PC-3 (cell line): ENCODE results near the gene CLDN1. TPM values are rescaled to one million over a fixed set of nuclear protein-coding genes. Genes with fewer than 3 reads are reported as not detected.

Source experiments
- ATAC-seq: fragments of 200-7000 bp; cut with Tn5 transposase; 2 replicates; pipeline ENCODE4 v1.9.1; 2020; ENCODE audit warnings: mild to moderate bottlenecking, moderate library complexity
- Bru-seq: library from RNA; stranded (reverse); fragments of 400-500 nt; gene quantifications from one replicate; lab custom pipeline; 2021; lab: Mats Ljungman, UMichigan
- BruChase-seq, 2 experiments: library from RNA; stranded (reverse); fragments of 400-500 nt; gene quantifications; one replicate each; lab custom pipeline; 2021; lab: Mats Ljungman, UMichigan
- BruUV-seq: library from RNA; stranded (reverse); fragments of 400-500 nt; replicated peaks from 2 replicates; lab custom pipeline; 2021; lab: Mats Ljungman, UMichigan
- CTCF ChIA-PET: fragments of 300-600 bp; sonication (Branson Sonifier 250); formaldehyde crosslinking; loops from one replicate; lab custom pipeline; 2022; ENCODE audit warnings: antibody characterized with exemption; lab: Charles Lee
- POLR2A ChIA-PET: fragments of 300-600 bp; sonication (Branson Sonifier 250); formaldehyde crosslinking; loops from one replicate; lab custom pipeline; 2022; ENCODE audit warnings: antibody characterized with exemption; ENCODE audit not compliant: unreplicated experiment; lab: Charles Lee
- DNase-seq: peaks from one replicate; pipeline ENCODE4 v3.0.0-alpha.2; 2015
- H2AFZ ChIP-seq: fragments of 300-600 bp; sonication (generic); 2 replicates; pipeline ENCODE4 v1.6.0; 2016; ENCODE audit warnings: antibody characterized with exemption, low read length
- H3F3A ChIP-seq: fragments of 300-600 bp; sonication (generic); one replicate; pipeline ENCODE4 v1.6.0; 2017; ENCODE audit warnings: antibody characterized with exemption, low read length, control low read depth, mild to moderate bottlenecking; ENCODE audit not compliant: unreplicated experiment
- H3K27ac ChIP-seq: fragments of 300-600 bp; sonication (generic); 2 replicates; pipeline ENCODE4 v1.5.1; 2016; ENCODE audit warnings: mild to moderate bottlenecking, low read length
- H3K27me3 ChIP-seq: fragments of 300-600 bp; sonication (generic); 2 replicates; pipeline ENCODE4 v1.6.1; 2016; ENCODE audit warnings: low read length, mixed read lengths
- H3K36me3 ChIP-seq: fragments of 300-600 bp; sonication (generic); 2 replicates; pipeline ENCODE4 v1.6.1; 2016; ENCODE audit warnings: low read depth, mixed run types, low read length, mixed read lengths
- H3K4me1 ChIP-seq: fragments of 300-600 bp; sonication (generic); 2 replicates; pipeline ENCODE4 v1.5.1; 2016; ENCODE audit warnings: low read length; ENCODE audit not compliant: insufficient read depth
- H3K4me2 ChIP-seq: fragments of 300-600 bp; sonication (generic); 2 replicates; pipeline ENCODE4 v1.6.0; 2016; ENCODE audit warnings: low read length
- H3K4me3 ChIP-seq: fragments of 300-600 bp; sonication (generic); 2 replicates; pipeline ENCODE4 v1.5.1; 2016; ENCODE audit warnings: mild to moderate bottlenecking, low read length, mixed read lengths
- H3K79me2 ChIP-seq: fragments of 300-600 bp; sonication (generic); 2 replicates; pipeline ENCODE4 v1.6.1; 2017; ENCODE audit warnings: low read length, mixed read lengths
- H3K9ac ChIP-seq: fragments of 300-600 bp; sonication (generic); 2 replicates; pipeline ENCODE4 v1.6.0; 2016; ENCODE audit warnings: mild to moderate bottlenecking, low read length
- H3K9me2 ChIP-seq: fragments of 300-600 bp; sonication (generic); replicated peaks from 2 replicates; pipeline ENCODE4 v1.6.1; 2016; ENCODE audit warnings: mixed run types, low read length, mixed read lengths
- H3K9me3 ChIP-seq: fragments of 300-600 bp; sonication (generic); 2 replicates; pipeline ENCODE4 v1.6.1; 2016; ENCODE audit warnings: low read length, mixed read lengths
- H4K20me1 ChIP-seq: fragments of 300-600 bp; sonication (generic); 2 replicates; pipeline ENCODE4 v1.6.1; 2016; ENCODE audit warnings: low read length, mixed read lengths
- CTCF ChIP-seq: fragments of 300-600 bp; sonication (generic); conservative IDR thresholded peaks from 2 replicates; pipeline ENCODE4 v1.5.1; 2017; ENCODE audit warnings: antibody characterized with exemption, low read depth, mild to moderate bottlenecking, low read length
- EZH2 ChIP-seq: fragments of 300-600 bp; sonication (generic); IDR thresholded peaks from one replicate; pipeline ENCODE4 v1.6.1; 2017; ENCODE audit warnings: antibody characterized with exemption, mild to moderate bottlenecking, low read length; ENCODE audit not compliant: unreplicated experiment
- EZH2phosphoT487 ChIP-seq: fragments of 300-600 bp; sonication (generic); IDR thresholded peaks from 2 replicates; pipeline ENCODE4 v1.6.1; 2018; ENCODE audit warnings: mild to moderate bottlenecking, antibody characterized with exemption, low read length, borderline replicate concordance
- intact Hi-C: fragments of 100-400 bp; cut with micrococcal nuclease; formaldehyde crosslinking; loops from 2 replicates; pipeline ENCODE4 v1.9.0; 2023
- long read RNA-seq: library from polyadenylated mRNA; unstranded; transcript quantifications from one replicate; pipeline ENCODE4 v2.0.0, GENCODE V29; 2021; ENCODE audit not compliant: unreplicated experiment
- total RNA-seq: library from RNA; depleted of rRNA; stranded (reverse); fragments of >200 nt; gene quantifications from 2 replicates; pipeline ENCODE4 v1.2.3, GENCODE V29; 2014; rRNA removed

The CLDN1 gene, protein sequence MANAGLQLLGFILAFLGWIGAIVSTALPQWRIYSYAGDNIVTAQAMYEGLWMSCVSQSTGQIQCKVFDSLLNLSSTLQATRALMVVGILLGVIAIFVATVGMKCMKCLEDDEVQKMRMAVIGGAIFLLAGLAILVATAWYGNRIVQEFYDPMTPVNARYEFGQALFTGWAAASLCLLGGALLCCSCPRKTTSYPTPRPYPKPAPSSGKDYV
- total RNA-seq: 6.8 and 9.6 TPM in 2 replicates
- percentile 89 among the genes with signal in this experiment for Bru-seq, nascent RNA
- percentile 93 among the genes with signal in this experiment for BruChase-seq, experiment 1, labeled RNA remaining after a 6-hour chase
- BruChase-seq, experiment 2, labeled RNA remaining after a 2-hour chase: percentile 93 among the genes with signal in this experiment
- long read RNA-seq, transcript CLDN1-201 (4 exons, 3,481 nt): major isoform, 37 of 52 reads
- long read RNA-seq, partial matches to known transcripts: 13 of 52 reads
- long read RNA-seq, other reads (novel, unspliced or antisense): 2 of 52 reads

DNA sequence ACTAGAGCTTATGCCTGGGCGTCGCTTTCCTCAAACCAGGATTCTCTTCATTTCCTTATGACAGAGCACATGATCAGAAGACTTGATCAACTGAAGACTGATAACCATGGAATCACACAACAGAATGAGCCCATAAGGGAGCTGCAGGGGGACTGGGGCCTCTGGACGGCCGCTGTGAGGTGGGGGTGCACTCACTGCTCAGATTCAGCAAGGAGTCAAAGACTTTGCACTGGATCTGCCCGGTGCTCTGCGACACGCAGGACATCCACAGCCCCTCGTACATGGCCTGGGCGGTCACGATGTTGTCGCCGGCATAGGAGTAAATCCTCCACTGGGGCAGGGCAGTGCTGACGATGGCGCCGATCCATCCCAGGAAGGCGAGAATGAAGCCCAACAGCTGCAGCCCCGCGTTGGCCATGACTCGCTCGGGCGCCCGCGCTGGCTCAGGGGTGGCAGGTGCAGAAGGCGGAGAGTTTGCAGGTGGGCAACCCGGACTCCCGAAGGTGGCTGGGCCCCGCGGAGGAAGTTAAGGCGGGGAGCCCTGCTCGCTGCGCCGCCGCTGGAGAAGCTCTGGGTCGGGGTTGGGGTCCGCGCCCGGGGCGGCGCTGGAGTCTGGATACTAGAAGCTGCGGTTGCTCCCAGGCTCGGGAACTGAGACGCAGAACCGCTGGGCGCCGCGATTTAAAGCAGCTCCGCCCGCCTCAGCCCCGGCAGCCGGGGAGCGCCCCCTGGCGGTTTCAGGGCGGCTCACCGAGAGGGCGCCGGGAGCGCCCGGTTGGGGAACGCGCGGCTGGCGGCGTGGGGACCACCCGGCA is at the start of gene CLDN1:
TSS of gene CLDN1 (minus strand) at position 658 of the 815 bp plus-strand sequence. CDS start at position 418, 240 bp downstream.
- ATAC-seq: peak; percentile 92
- H3K27ac ChIP-seq: no peak within 1 kb of the TSS
- no peaks in the 10 kb centered on the region for H3K27me3 ChIP-seq
- H3K9ac ChIP-seq: peak within 1 kb of the TSS; percentile 14; the same call in 1 of the 2 replicates
- TF ChIP-seq EZH2phosphoT487: no peak
- TF ChIP-seq CTCF: peak; percentile 92
- H3K36me3 ChIP-seq: no peaks in the 10 kb centered on the region
- peaks cover 31% of the 10 kb centered on the region for H3K79me2 ChIP-seq
- CTCF ChIA-PET: interaction anchor here (0.5 to 2.5 kb wide), 10 partner anchors 17 to 361 kb away, joined by 3 to 32 read pairs (median 4); no protein-coding TSS in a partner anchor
- no peaks in the 10 kb centered on the region for H3K9me3 ChIP-seq
- POLR2A ChIA-PET: interaction anchor here (0.6 to 0.9 kb wide), 3 partner anchors 59 to 98 kb away, joined by 3 to 6 read pairs (median 3); no protein-coding TSS in a partner anchor
- H3K4me2 ChIP-seq: peak within 1 kb of the TSS; percentile 94
- no peaks in the 10 kb centered on the region for H4K20me1 ChIP-seq
- no peaks in the 10 kb centered on the region for H3K9me2 ChIP-seq
- peak within 1 kb of the TSS; percentile 78 for H2AFZ ChIP-seq
- TSS peak; percentile 45 for BruUV-seq
- H3K4me3 ChIP-seq: peak within 1 kb of the TSS; percentile 69
- peaks cover 4% of the 10 kb centered on the region for H3F3A ChIP-seq
- peak; percentile 80 for DNase-seq
- intact Hi-C loops: loop anchor here (1.0 to 5.0 kb wide), 7 partner anchors 23 to 361 kb away; no protein-coding TSS in a partner anchor
- H3K4me1 ChIP-seq: peaks cover 20% of the 10 kb centered on the region

- Histone ChIP-seq H3F3A (no peaks in the 10 kb centered on the region), H3K79me2 (no peaks in the 10 kb centered on the region), H3K9me2 (no peaks in the 10 kb centered on the region), H3K27ac (peak overlapping the region; percentile 31), H4K20me1 (no peaks in the 10 kb centered on the region), H3K9me3 (no peaks in the 10 kb centered on the region), H3K9ac (no peak overlapping the region), H3K4me3 (no peak overlapping the region), H3K27me3 (no peaks in the 10 kb centered on the region), H3K4me1 (peaks cover 37% of the 10 kb centered on the region), H3K36me3 (no peaks in the 10 kb centered on the region), H3K4me2 (0 out of 2 replicates have a peak overlapping the region, but pooled peaks have one; percentile 12), H2AFZ (no peak overlapping the region)
- POLR2A ChIA-PET: no interaction called here
- peak; percentile 58 for ATAC-seq
- CTCF ChIA-PET: no interaction called here
- peak; percentile 59 for DNase-seq
- intact Hi-C loops: no loop called here
- no peak for TF ChIP-seq EZH2phosphoT487
- no peak for TF ChIP-seq CTCF
- no peak for TF ChIP-seq EZH2
- BruUV-seq: no TSS peak
Measured at GRCh38 chr3:190371152-190371551, 48.9 kb upstream of the CLDN1 start.
